OCI-LY1 (cell line): Measurements from ENCODE around the gene MACROD1.

ENCODE experiments used
- EZH2 ChIP-seq: fragments of 200-600 bp; sonication (generic), shearing (Covaris generic); IDR thresholded peaks from 2 replicates; pipeline ENCODE4 v1.8.0; 2017; ENCODE audit warnings: borderline replicate concordance, mixed run types, mild to moderate bottlenecking, antibody characterized with exemption, low read length, moderate library complexity, mixed read lengths
- TF ChIP-seq, protein P1 (sequence below): fragments of 200-600 bp; sonication (generic), shearing (Covaris generic); IDR thresholded peaks from 2 replicates; pipeline ENCODE4 v1.5.1; 2017; ENCODE audit warnings: mild to moderate bottlenecking, antibody characterized with exemption, low read length, moderate library complexity, mixed read lengths

DNA sequence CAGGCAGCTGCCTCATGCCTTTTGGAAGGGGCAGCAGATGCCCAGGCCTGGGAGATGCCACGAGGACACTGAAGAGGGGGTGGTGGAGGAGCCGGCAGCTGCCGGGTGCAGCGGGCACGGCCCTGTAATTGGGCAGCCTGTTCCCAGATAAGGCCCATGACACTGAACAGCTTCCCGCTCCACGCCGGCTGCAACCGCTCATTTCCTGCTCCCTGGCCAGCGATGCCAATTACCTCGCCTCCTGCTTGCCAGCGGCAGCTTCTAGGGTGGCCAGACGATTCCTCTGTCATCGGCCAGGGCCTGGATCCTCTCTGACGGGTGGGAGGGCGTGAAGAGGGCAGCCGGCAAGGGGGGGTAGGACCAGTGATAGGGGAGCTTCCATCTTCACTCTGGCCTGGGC is 107.4 kb downstream of the MACROD1 start:
- TF ChIP-seq, protein P1, sequence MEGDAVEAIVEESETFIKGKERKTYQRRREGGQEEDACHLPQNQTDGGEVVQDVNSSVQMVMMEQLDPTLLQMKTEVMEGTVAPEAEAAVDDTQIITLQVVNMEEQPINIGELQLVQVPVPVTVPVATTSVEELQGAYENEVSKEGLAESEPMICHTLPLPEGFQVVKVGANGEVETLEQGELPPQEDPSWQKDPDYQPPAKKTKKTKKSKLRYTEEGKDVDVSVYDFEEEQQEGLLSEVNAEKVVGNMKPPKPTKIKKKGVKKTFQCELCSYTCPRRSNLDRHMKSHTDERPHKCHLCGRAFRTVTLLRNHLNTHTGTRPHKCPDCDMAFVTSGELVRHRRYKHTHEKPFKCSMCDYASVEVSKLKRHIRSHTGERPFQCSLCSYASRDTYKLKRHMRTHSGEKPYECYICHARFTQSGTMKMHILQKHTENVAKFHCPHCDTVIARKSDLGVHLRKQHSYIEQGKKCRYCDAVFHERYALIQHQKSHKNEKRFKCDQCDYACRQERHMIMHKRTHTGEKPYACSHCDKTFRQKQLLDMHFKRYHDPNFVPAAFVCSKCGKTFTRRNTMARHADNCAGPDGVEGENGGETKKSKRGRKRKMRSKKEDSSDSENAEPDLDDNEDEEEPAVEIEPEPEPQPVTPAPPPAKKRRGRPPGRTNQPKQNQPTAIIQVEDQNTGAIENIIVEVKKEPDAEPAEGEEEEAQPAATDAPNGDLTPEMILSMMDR = no peak
- TF ChIP-seq EZH2 = no peak
